ENCODE results near the gene IER2. TPM values are rescaled to one million over a fixed set of nuclear protein-coding genes. Genes with fewer than 3 reads are reported as not detected.
"Not testable (repeated sequence)": the region's sequence is repeated elsewhere in the genome, so short reads cannot be mapped to it uniquely, and the experiment has no call there.

IER2 gene
- total and polyA plus RNA-seq, 2 donors = 28.3 to 92.7 TPM

- H3K36me3 ChIP-seq (ENCODE audit: control insufficient read depth in 2 of 2, insufficient read depth in 2 of 2, low read length in 1 of 2); H3K4me3 ChIP-seq (ENCODE audit: low read length in 2 of 2); H3K27me3 ChIP-seq (ENCODE audit: control insufficient read depth in 2 of 2, insufficient read depth in 1 of 2, low read length in 1 of 2); DNase-seq (ENCODE audit: low read depth in 6 of 9, low spot score in 9 of 9); H3K27ac ChIP-seq (ENCODE audit: low read depth in 1 of 2, low read length in 1 of 2); H3K9me3 ChIP-seq (ENCODE audit: control insufficient read depth in 2 of 2, insufficient read depth in 1 of 2, low read length in 1 of 2): not testable (repeated sequence)
- H3K4me1 ChIP-seq (ENCODE audit: control insufficient read depth in 2 of 2, insufficient read depth in 2 of 2, low read length in 2 of 2) = peaks cover 37 to 86% of the 10 kb centered on the region in 2 donors
- WGBS = 98% methylated on average over 3 of the region's 3 CpGs
These were observed 15.9 kb downstream of the IER2 start for GRCh38 chr19:13166151-13166550.

- peak overlapping the region in 1 of 2 donors; percentile 77 for H3K27ac ChIP-seq (ENCODE audit: low read depth in 1 of 2, low read length in 1 of 2)
- no peak for DNase-seq (ENCODE audit: low read depth in 6 of 9, low spot score in 9 of 9)
- peaks cover 18 to 61% of the 10 kb centered on the region in 2 donors for H3K4me1 ChIP-seq (ENCODE audit: control insufficient read depth in 2 of 2, insufficient read depth in 2 of 2, low read length in 2 of 2)
- peaks cover 2 to 5% of the 10 kb centered on the region in 2 donors for H3K9me3 ChIP-seq (ENCODE audit: control insufficient read depth in 2 of 2, insufficient read depth in 1 of 2, low read length in 1 of 2)
- H3K27me3 ChIP-seq (ENCODE audit: control insufficient read depth in 2 of 2, insufficient read depth in 1 of 2, low read length in 1 of 2) = no peaks in the 10 kb centered on the region
- WGBS = 95% methylated on average over 5 of the region's 5 CpGs
- no peak overlapping the region for H3K4me3 ChIP-seq (ENCODE audit: low read length in 2 of 2)
- no peaks in the 10 kb centered on the region for H3K36me3 ChIP-seq (ENCODE audit: control insufficient read depth in 2 of 2, insufficient read depth in 2 of 2, low read length in 1 of 2)
These were observed 19.6 kb downstream of the IER2 start for GRCh38 chr19:13169769-13170168.

GRCh38 chr19:13171146-13171545, 20.9 kb downstream of the IER2 start:
- H3K27me3 ChIP-seq (ENCODE audit: control insufficient read depth in 2 of 2, insufficient read depth in 1 of 2, low read length in 1 of 2) = no peaks in the 10 kb centered on the region

GRCh38 chr19:13172346-13173138, 22.3 kb downstream of the IER2 start:
- no peaks in the 10 kb centered on the region for H3K36me3 ChIP-seq (ENCODE audit: control insufficient read depth in 2 of 2, insufficient read depth in 2 of 2, low read length in 1 of 2)
- 65% methylated on average over 18 of the region's 18 CpGs for WGBS
- no peaks in the 10 kb centered on the region for H3K27me3 ChIP-seq (ENCODE audit: control insufficient read depth in 2 of 2, insufficient read depth in 1 of 2, low read length in 1 of 2)
- H3K27ac ChIP-seq (ENCODE audit: low read depth in 1 of 2, low read length in 1 of 2) = peak overlapping the region in 1 of 2 donors; percentile 58
- peaks cover 2 to 3% of the 10 kb centered on the region in 2 donors for H3K9me3 ChIP-seq (ENCODE audit: control insufficient read depth in 2 of 2, insufficient read depth in 1 of 2, low read length in 1 of 2)
- H3K4me1 ChIP-seq (ENCODE audit: control insufficient read depth in 2 of 2, insufficient read depth in 2 of 2, low read length in 2 of 2) = peaks cover 12 to 35% of the 10 kb centered on the region in 2 donors
- DNase-seq (ENCODE audit: low read depth in 6 of 9, low spot score in 9 of 9) = no peak
- H3K4me3 ChIP-seq (ENCODE audit: low read length in 2 of 2) = peak overlapping the region in 1 of 2 donors; percentile 4

More at GRCh38 chr19:13171146-13171545, 20.9 kb downstream of the IER2 start:
- Histone ChIP-seq H3K36me3 (ENCODE audit: control insufficient read depth in 2 of 2, insufficient read depth in 2 of 2, low read length in 1 of 2) (no peaks in the 10 kb centered on the region), H3K27ac (ENCODE audit: low read depth in 1 of 2, low read length in 1 of 2) (no peak overlapping the region), H3K4me1 (ENCODE audit: control insufficient read depth in 2 of 2, insufficient read depth in 2 of 2, low read length in 2 of 2) (peaks cover 12 to 48% of the 10 kb centered on the region in 2 donors), H3K4me3 (ENCODE audit: low read length in 2 of 2) (no peak overlapping the region), H3K9me3 (ENCODE audit: control insufficient read depth in 2 of 2, insufficient read depth in 1 of 2, low read length in 1 of 2) (peaks cover 2 to 5% of the 10 kb centered on the region in 2 donors)
- WGBS = 97% methylated on average over 7 of the region's 7 CpGs
- DNase-seq (ENCODE audit: low read depth in 6 of 9, low spot score in 9 of 9) = no peak

GRCh38 chr19:13173139-13173737, 23.0 kb downstream of the IER2 start:
- no peak for DNase-seq (ENCODE audit: low read depth in 6 of 9, low spot score in 9 of 9)
- Histone ChIP-seq H3K36me3 (ENCODE audit: control insufficient read depth in 2 of 2, insufficient read depth in 2 of 2, low read length in 1 of 2) (no peaks in the 10 kb centered on the region), H3K4me3 (ENCODE audit: low read length in 2 of 2) (no peak overlapping the region), H3K9me3 (ENCODE audit: control insufficient read depth in 2 of 2, insufficient read depth in 1 of 2, low read length in 1 of 2) (peaks cover 0 to 2% of the 10 kb centered on the region in 2 donors), H3K27me3 (ENCODE audit: control insufficient read depth in 2 of 2, insufficient read depth in 1 of 2, low read length in 1 of 2) (no peaks in the 10 kb centered on the region), H3K27ac (ENCODE audit: low read depth in 1 of 2, low read length in 1 of 2) (no peak overlapping the region), H3K4me1 (ENCODE audit: control insufficient read depth in 2 of 2, insufficient read depth in 2 of 2, low read length in 2 of 2) (peaks cover 12 to 28% of the 10 kb centered on the region in 2 donors)
- 95% methylated on average over 12 of the region's 12 CpGs for WGBS

- Histone ChIP-seq H3K27me3 (ENCODE audit: control insufficient read depth in 2 of 2, insufficient read depth in 1 of 2, low read length in 1 of 2) (no peaks in the 10 kb centered on the region), H3K9me3 (ENCODE audit: control insufficient read depth in 2 of 2, insufficient read depth in 1 of 2, low read length in 1 of 2) (peaks cover 0 to 2% of the 10 kb centered on the region in 2 donors), H3K36me3 (ENCODE audit: control insufficient read depth in 2 of 2, insufficient read depth in 2 of 2, low read length in 1 of 2) (no peaks in the 10 kb centered on the region), H3K27ac (ENCODE audit: low read depth in 1 of 2, low read length in 1 of 2) (no peak overlapping the region), H3K4me3 (ENCODE audit: low read length in 2 of 2) (no peak overlapping the region), H3K4me1 (ENCODE audit: control insufficient read depth in 2 of 2, insufficient read depth in 2 of 2, low read length in 2 of 2) (peaks cover 7 to 18% of the 10 kb centered on the region in 2 donors)
- whole genome bisulfite sequencing = 95% methylated on average over 8 of the region's 8 CpGs
- no peak for DNase-seq (ENCODE audit: low read depth in 6 of 9, low spot score in 9 of 9)
These were observed 26.1 kb downstream of the IER2 start for GRCh38 chr19:13176345-13176744.

- not testable (repeated sequence) for H3K27ac ChIP-seq (ENCODE audit: low read depth in 1 of 2, low read length in 1 of 2); H3K4me3 ChIP-seq (ENCODE audit: low read length in 2 of 2); H3K9me3 ChIP-seq (ENCODE audit: control insufficient read depth in 2 of 2, insufficient read depth in 1 of 2, low read length in 1 of 2); DNase-seq (ENCODE audit: low read depth in 6 of 9, low spot score in 9 of 9); H3K36me3 ChIP-seq (ENCODE audit: control insufficient read depth in 2 of 2, insufficient read depth in 2 of 2, low read length in 1 of 2); H3K27me3 ChIP-seq (ENCODE audit: control insufficient read depth in 2 of 2, insufficient read depth in 1 of 2, low read length in 1 of 2)
- WGBS = 97% methylated on average over 5 of the region's 5 CpGs
- H3K4me1 ChIP-seq (ENCODE audit: control insufficient read depth in 2 of 2, insufficient read depth in 2 of 2, low read length in 2 of 2) = peaks cover 4 to 23% of the 10 kb centered on the region in 2 donors
These were observed 27.4 kb downstream of the IER2 start for GRCh38 chr19:13177584-13177983.

- H3K36me3 ChIP-seq (ENCODE audit: control insufficient read depth in 2 of 2, insufficient read depth in 2 of 2, low read length in 1 of 2); H3K4me3 ChIP-seq (ENCODE audit: low read length in 2 of 2); H3K9me3 ChIP-seq (ENCODE audit: control insufficient read depth in 2 of 2, insufficient read depth in 1 of 2, low read length in 1 of 2); H3K27me3 ChIP-seq (ENCODE audit: control insufficient read depth in 2 of 2, insufficient read depth in 1 of 2, low read length in 1 of 2); DNase-seq (ENCODE audit: low read depth in 6 of 9, low spot score in 9 of 9); H3K27ac ChIP-seq (ENCODE audit: low read depth in 1 of 2, low read length in 1 of 2): not testable (repeated sequence)
- 97% methylated on average over 10 of the region's 10 CpGs for WGBS
- H3K4me1 ChIP-seq (ENCODE audit: control insufficient read depth in 2 of 2, insufficient read depth in 2 of 2, low read length in 2 of 2) = peaks cover 4 to 23% of the 10 kb centered on the region in 2 donors
These were observed 28.1 kb downstream of the IER2 start for GRCh38 chr19:13178291-13178690.

- Histone ChIP-seq H3K4me3 (ENCODE audit: low read length in 2 of 2) (no peak overlapping the region), H3K9me3 (ENCODE audit: control insufficient read depth in 2 of 2, insufficient read depth in 1 of 2, low read length in 1 of 2) (no peaks in the 10 kb centered on the region), H3K4me1 (ENCODE audit: control insufficient read depth in 2 of 2, insufficient read depth in 2 of 2, low read length in 2 of 2) (peaks cover 4 to 23% of the 10 kb centered on the region in 2 donors), H3K27ac (ENCODE audit: low read depth in 1 of 2, low read length in 1 of 2) (peak overlapping the region in 1 of 2 donors; percentile 64), H3K27me3 (ENCODE audit: control insufficient read depth in 2 of 2, insufficient read depth in 1 of 2, low read length in 1 of 2) (no peaks in the 10 kb centered on the region), H3K36me3 (ENCODE audit: control insufficient read depth in 2 of 2, insufficient read depth in 2 of 2, low read length in 1 of 2) (no peaks in the 10 kb centered on the region)
- peak in 4 of 9 donors; percentile 18 to 65 (median 30) for DNase-seq (ENCODE audit: low read depth in 6 of 9, low spot score in 9 of 9)
- WGBS = 20% methylated on average over 16 of the region's 16 CpGs
These were observed 31.7 kb downstream of the IER2 start for GRCh38 chr19:13181747-13182388.
